LNCAP (cell line): ENCODE data around the gene MNAT1.

Experiments used
- CTCF ChIP-seq: fragments of 450-650 bp; IDR thresholded peaks from 2 replicates; pipeline ENCODE4 v1.5.1; 2017; ENCODE audit warnings: mild to moderate bottlenecking

Gene MNAT1

GRCh38 chr14:60968099-60968498, 233.5 kb downstream of the MNAT1 start:
- TF ChIP-seq CTCF: no peak

- TF ChIP-seq CTCF: no peak
Observed at GRCh38 chr14:60968671-60969070, 234.1 kb downstream of the MNAT1 start.

- TF ChIP-seq CTCF: no peak
Observed at GRCh38 chr14:60970146-60970545, 235.6 kb downstream of the MNAT1 start.

- no peak for TF ChIP-seq CTCF
Observed at GRCh38 chr14:60971271-60971670, 236.7 kb downstream of the MNAT1 start.

GRCh38 chr14:60972295-60972694, 237.7 kb downstream of the MNAT1 start:
- no peak for TF ChIP-seq CTCF

- TF ChIP-seq CTCF: no peak
Observed at GRCh38 chr14:60973070-60973469, 238.5 kb downstream of the MNAT1 start.

- no peak for TF ChIP-seq CTCF
Observed at GRCh38 chr14:60974090-60974651, 239.6 kb downstream of the MNAT1 start.

- TF ChIP-seq CTCF: no peak
Observed at GRCh38 chr14:60975551-60975950, 241.0 kb downstream of the MNAT1 start.
